Subcutaneous adipose tissue (tissue), 4 donors: ENCODE measurements around the gene C2CD2L. TPM values are rescaled to one million over a fixed set of nuclear protein-coding genes. Genes with fewer than 3 reads are reported as not detected.

ENCODE experiments used
- total RNA-seq, 4 donors: library from RNA; depleted of rRNA; stranded (reverse); fragments of >200 nt; gene quantifications; one replicate each; pipeline ENCODE4 v1.1.0, GENCODE V29; 2016
- TF ChIP-seq, protein P1 (sequence below): fragments of 450-650 bp; IDR thresholded peaks from one replicate; pipeline ENCODE4 v1.5.1; 2016; ENCODE audit warnings: low read depth, mild to moderate bottlenecking, control low read depth, antibody characterized with exemption, moderate library complexity

C2CD2L gene
- total RNA-seq, 4 donors from 2014 or later, result 6.2 to 12.1 (median 9.6) TPM

- TF ChIP-seq, protein P1, sequence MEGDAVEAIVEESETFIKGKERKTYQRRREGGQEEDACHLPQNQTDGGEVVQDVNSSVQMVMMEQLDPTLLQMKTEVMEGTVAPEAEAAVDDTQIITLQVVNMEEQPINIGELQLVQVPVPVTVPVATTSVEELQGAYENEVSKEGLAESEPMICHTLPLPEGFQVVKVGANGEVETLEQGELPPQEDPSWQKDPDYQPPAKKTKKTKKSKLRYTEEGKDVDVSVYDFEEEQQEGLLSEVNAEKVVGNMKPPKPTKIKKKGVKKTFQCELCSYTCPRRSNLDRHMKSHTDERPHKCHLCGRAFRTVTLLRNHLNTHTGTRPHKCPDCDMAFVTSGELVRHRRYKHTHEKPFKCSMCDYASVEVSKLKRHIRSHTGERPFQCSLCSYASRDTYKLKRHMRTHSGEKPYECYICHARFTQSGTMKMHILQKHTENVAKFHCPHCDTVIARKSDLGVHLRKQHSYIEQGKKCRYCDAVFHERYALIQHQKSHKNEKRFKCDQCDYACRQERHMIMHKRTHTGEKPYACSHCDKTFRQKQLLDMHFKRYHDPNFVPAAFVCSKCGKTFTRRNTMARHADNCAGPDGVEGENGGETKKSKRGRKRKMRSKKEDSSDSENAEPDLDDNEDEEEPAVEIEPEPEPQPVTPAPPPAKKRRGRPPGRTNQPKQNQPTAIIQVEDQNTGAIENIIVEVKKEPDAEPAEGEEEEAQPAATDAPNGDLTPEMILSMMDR, result no peak
Observed at GRCh38 chr11:119134389-119134978, 27.3 kb downstream of the C2CD2L start.

DNA sequence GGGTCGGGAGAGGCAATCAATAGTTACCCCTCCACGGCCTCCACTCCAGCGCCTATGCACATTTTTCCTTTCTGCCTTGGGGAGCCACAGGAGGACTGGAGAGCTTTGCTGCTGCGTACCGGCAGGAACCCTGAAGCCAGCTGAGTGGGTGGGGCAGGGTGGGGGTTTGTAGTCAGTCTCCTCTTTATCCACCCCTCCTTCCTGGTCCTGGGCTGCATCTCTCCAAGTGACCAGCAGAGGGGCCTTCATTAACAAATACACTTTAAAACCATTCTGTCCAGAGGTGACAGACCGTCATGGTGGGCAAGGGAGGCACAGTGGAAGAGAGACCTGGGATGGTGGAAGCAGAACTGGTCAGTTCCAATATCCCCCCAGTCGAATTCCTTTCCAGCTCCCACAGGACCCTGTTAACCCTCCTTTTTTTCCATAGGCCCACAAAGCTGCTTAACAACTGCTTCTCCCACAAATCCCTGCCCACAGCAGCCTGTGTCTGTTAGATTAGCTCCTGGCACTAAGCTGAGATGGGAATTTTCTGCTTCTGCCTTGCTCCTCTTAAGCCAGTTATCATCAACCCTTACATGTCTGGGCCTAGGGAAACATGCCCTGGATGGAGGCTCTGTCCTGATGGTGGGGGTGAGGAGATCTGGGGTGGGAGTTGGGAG, 37.8 kb downstream of the C2CD2L start:
- TF ChIP-seq, protein P1, result no peak

DNA sequence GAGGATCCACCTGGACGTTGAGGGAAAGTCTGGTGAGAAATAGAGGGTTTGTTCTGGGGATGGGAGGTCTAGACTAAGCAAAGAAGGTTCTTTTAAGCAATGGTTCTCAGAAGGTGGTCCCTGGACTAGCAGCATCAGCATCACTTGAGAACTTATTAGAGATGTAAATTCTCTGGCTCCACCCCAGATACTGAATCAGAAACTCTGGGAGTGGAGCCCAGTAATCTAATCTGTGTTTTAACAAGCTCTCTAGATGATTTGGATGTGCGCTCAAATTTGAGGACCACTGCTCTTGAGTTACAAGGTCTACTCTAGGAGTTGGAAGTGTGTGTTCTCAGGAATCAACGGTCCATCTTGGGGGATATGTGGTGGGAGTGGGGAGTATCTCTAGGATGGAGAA, 38.4 kb downstream of the C2CD2L start:
- TF ChIP-seq, protein P1, result no peak

GRCh38 chr11:119147604-119148333, 40.6 kb downstream of the C2CD2L start:
- TF ChIP-seq, protein P1, result no peak

DNA sequence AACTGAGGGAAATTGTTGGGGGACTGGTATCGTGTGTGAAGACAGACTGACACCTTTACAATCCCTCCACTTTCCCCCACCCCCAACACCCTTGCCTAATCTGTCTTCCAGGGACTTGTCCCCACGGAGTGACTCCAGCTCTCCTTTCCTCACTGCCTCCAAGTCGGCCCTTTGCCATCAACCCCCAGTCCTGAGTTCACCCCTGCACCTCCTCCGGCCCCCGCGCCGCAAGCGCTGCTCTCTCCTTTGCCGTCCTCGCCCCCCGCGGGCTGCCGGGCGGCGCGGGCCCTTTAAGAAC, 41.5 kb downstream of the C2CD2L start:
- TF ChIP-seq, protein P1, result no peak

GRCh38 chr11:119149018-119149785, 42.1 kb downstream of the C2CD2L start, which contains the start of gene ABCG4:
ABCG4 (plus strand) TSS chr11:119149052; CDS start chr11:119149966, 914 bp downstream.
- TF ChIP-seq, protein P1, result no peak
